ENCODE results near the gene RAP2A. TPM values are rescaled to one million over a fixed set of nuclear protein-coding genes. Genes with fewer than 3 reads are reported as not detected.

RAP2A gene
- total and polyA plus RNA-seq, 10 of the 15 experiments (the other 5 are each of a cell fraction or from before 2014, with no cell fraction given) = 3.5 to 35.1 (median 14.9) TPM

GRCh38 chr13:97460004-97460775 lies 26.2 kb downstream of the RAP2A start (continued):
- TF ChIP-seq RB1 (IDR thresholded peaks at IDR 0.05; ENCODE audit: borderline replicate concordance) (no peak), IKZF1 (conservative IDR thresholded peaks at IDR 0.05) (peak; percentile 69), MEF2A (IDR thresholded peaks at IDR 0.05; ENCODE audit: insufficient read depth, low read depth, low read length) (peak; percentile 69), MTA3 (IDR thresholded peaks at IDR 0.05; ENCODE audit: borderline replicate concordance, low read length) (peak; percentile 56; the same call in 1 of the 2 replicates), JUNB (IDR thresholded peaks at IDR 0.05) (peak; percentile 76), ZNF24 (IDR thresholded peaks at IDR 0.05) (peak; percentile 57; the same call in 1 of the 2 replicates), STAT3 (IDR thresholded peaks at IDR 0.05; ENCODE audit: low read depth, low read length) (no peak), TBL1XR1 (IDR thresholded peaks at IDR 0.05; ENCODE audit: low read depth, low read length) (peak; percentile 62; the same call in 1 of the 2 replicates), POLR2A (IDR thresholded peaks at IDR 0.05; ENCODE audit: low read depth, low read length) (no peak), NFXL1 (IDR thresholded peaks at IDR 0.05; ENCODE audit: borderline replicate concordance) (no peak)

GRCh38 chr13:97460853-97461252 lies 26.9 kb downstream of the RAP2A start:
- no peak for FAIRE-seq
- Histone ChIP-seq H3K36me3 (ENCODE audit: control insufficient read depth in 2 of 2, insufficient read depth in 2 of 2, low read length in 1 of 2) (peaks cover 0 to 12% of the 10 kb centered on the region in 2 experiments; a peak in 3 of 4 replicates), H3K4me2 (ENCODE audit: control insufficient read depth, insufficient read depth) (peak overlapping the region; percentile 98), H3K9ac (ENCODE audit: control insufficient read depth, insufficient read depth, low read length) (peak overlapping the region; percentile 60), H3K27me3 (replicated peaks in 1 of 2; ENCODE audit: control insufficient read depth in 2 of 2, insufficient read depth in 2 of 2, low read length in 1 of 2) (no peaks in the 10 kb centered on the region), H2AFZ (ENCODE audit: control insufficient read depth, low read depth, low read length) (peak overlapping the region; percentile 54), H4K20me1 (ENCODE audit: control insufficient read depth, insufficient read depth) (no peaks in the 10 kb centered on the region), H3K27ac (ENCODE audit: control insufficient read depth, insufficient read depth) (peak overlapping the region; percentile 92), H3K79me2 (ENCODE audit: control insufficient read depth, insufficient read depth, low read length) (peaks cover 17% of the 10 kb centered on the region), H3K9me3 (replicated peaks; ENCODE audit: control insufficient read depth, insufficient read depth, low read length) (no peaks in the 10 kb centered on the region), H3K4me1 (ENCODE audit: control insufficient read depth, insufficient read depth, low read length) (peaks cover 34% of the 10 kb centered on the region), H3K4me3 (peak overlapping the region; percentile 53; the same call in 1 of the 2 replicates)
- ChIA-PET SMC1A (ENCODE audit: uncharacterized antibody, unreplicated experiment) (interaction anchor here (0.9 to 6.4 kb wide), 5 partner anchors 12 to 235 kb away, joined by 3 to 165 read pairs (median 24); partner anchors contain the start of gene RAP2A), CTCF (interaction anchor here (1.0 to 5.0 kb wide), 3 partner anchors 12 to 28 kb away, joined by 3 to 34 read pairs (median 17); partner anchors contain the start of gene RAP2A), RAD21 (ENCODE audit: unreplicated experiment) (interaction anchor here (2.7 to 8.8 kb wide), 3 partner anchors 12 to 25 kb away, joined by 11 to 179 read pairs (median 47); partner anchors contain the start of gene RAP2A), POLR2A (interaction anchor here (1.5 to 6.2 kb wide), 3 partner anchors 12 to 238 kb away, joined by 3 to 108 read pairs (median 24); partner anchors contain the start of genes MBNL2 and RAP2A)
- DNase-seq (ENCODE audit: low read depth, low spot score) = no peak
- TF ChIP-seq TCF7 (IDR thresholded peaks at IDR 0.05; ENCODE audit: borderline replicate concordance) = 0 out of 2 replicates have a peak, but pooled peaks have one; percentile 37
- TF ChIP-seq JUNB (IDR thresholded peaks at IDR 0.05) = peak; percentile 37
- no peak for TF ChIP-seq NFYB (IDR thresholded peaks at IDR 0.05; ENCODE audit: insufficient read depth, low read depth, low read length)
- no peak for TF ChIP-seq BRCA1 (IDR thresholded peaks at IDR 0.05; ENCODE audit: low read depth, low read length)
- no peak for TF ChIP-seq BCL11A (IDR thresholded peaks at IDR 0.05; ENCODE audit: low read depth, low read length)
- TF ChIP-seq ATF2 (IDR thresholded peaks at IDR 0.05; ENCODE audit: low read length) = no peak
- TF ChIP-seq ATF7 (IDR thresholded peaks at IDR 0.05; ENCODE audit: low read depth) = no peak
- TF ChIP-seq CHD1 (IDR thresholded peaks at IDR 0.05; ENCODE audit: low read depth, low read length) = no peak
- TF ChIP-seq ZNF384 (IDR thresholded peaks at IDR 0.05; ENCODE audit: borderline replicate concordance, low read depth, low read length) = no peak
- TF ChIP-seq RUNX3 (IDR thresholded peaks at IDR 0.05; ENCODE audit: low read length) = peak; percentile 29; the same call in 1 of the 2 replicates
- TF ChIP-seq IKZF1 (conservative IDR thresholded peaks at IDR 0.05) = no peak
- TF ChIP-seq CTCF (IDR thresholded peaks at IDR 0.05 in 2 of 3, conservative IDR thresholded peaks at IDR 0.05 in 1 of 3; ENCODE audit: control insufficient read depth in 2 of 3, extremely low read depth in 1 of 3, insufficient read depth in 1 of 3, low read depth in 3 of 3, low read length in 3 of 3) = no peak
- TF ChIP-seq RAD21 (IDR thresholded peaks at IDR 0.05; ENCODE audit: insufficient read depth, low read depth, low read length) = no peak
- in situ Hi-C loops (cut with MboI) (no loop called here), intact Hi-C loops (cut with micrococcal nuclease; ENCODE audit: unreplicated experiment) (loop anchor here (1.0 kb wide), 1 partner anchor 28 kb away; no protein-coding TSS in a partner anchor)
- 51% methylated on average over 2 of the region's 2 CpGs for WGBS (ENCODE audit: insufficient coverage, insufficient replicate concordance, low lambda C conversion rate, missing lambda C conversion rate)
- BruUV-seq (replicated peaks) = no TSS peak
- ATAC-seq = no peak
